ENCODE results near the gene ZNF239. TPM values are rescaled to one million over a fixed set of nuclear protein-coding genes. Genes with fewer than 3 reads are reported as not detected.

Gene ZNF239
- total RNA-seq, 1 donor, result 4.7 TPM

GRCh38 chr10:43576062-43576461, 1.6 kb upstream of the ZNF239 start:
- TF ChIP-seq, protein P1, sequence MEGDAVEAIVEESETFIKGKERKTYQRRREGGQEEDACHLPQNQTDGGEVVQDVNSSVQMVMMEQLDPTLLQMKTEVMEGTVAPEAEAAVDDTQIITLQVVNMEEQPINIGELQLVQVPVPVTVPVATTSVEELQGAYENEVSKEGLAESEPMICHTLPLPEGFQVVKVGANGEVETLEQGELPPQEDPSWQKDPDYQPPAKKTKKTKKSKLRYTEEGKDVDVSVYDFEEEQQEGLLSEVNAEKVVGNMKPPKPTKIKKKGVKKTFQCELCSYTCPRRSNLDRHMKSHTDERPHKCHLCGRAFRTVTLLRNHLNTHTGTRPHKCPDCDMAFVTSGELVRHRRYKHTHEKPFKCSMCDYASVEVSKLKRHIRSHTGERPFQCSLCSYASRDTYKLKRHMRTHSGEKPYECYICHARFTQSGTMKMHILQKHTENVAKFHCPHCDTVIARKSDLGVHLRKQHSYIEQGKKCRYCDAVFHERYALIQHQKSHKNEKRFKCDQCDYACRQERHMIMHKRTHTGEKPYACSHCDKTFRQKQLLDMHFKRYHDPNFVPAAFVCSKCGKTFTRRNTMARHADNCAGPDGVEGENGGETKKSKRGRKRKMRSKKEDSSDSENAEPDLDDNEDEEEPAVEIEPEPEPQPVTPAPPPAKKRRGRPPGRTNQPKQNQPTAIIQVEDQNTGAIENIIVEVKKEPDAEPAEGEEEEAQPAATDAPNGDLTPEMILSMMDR (IDR thresholded peaks at IDR 0.05; ENCODE audit: extremely low read depth, low read depth, low read length), result no peak
- no peaks in the 10 kb centered on the region for H3K27me3 ChIP-seq (ENCODE audit: insufficient read depth, low read length)
- no peak overlapping the region for H3K27ac ChIP-seq (ENCODE audit: low read depth, low read length)
- H2AFZ ChIP-seq (ENCODE audit: low read length), result no peak overlapping the region
- no peak for DNase-seq (ENCODE audit: insufficient read length, low spot score, missing footprints)
- no peaks in the 10 kb centered on the region for H3K79me2 ChIP-seq (ENCODE audit: insufficient read depth, low read length)
- H3K4me2 ChIP-seq (ENCODE audit: insufficient read depth, low read length), result no peak overlapping the region
- H3K4me1 ChIP-seq (ENCODE audit: insufficient read depth, low read length), result peaks cover 13% of the 10 kb centered on the region
- H4K20me1 ChIP-seq (ENCODE audit: insufficient read depth, low read length), result no peaks in the 10 kb centered on the region
- no peak overlapping the region for H3K4me3 ChIP-seq (ENCODE audit: insufficient read depth, low read length)
- no peaks in the 10 kb centered on the region for H3K9me3 ChIP-seq (ENCODE audit: low read depth, low read length)
- no peaks in the 10 kb centered on the region for H3K36me3 ChIP-seq (ENCODE audit: insufficient read depth, low read length)

GRCh38 chr10:43574906-43575305, 490 bp upstream of the ZNF239 start:
- Histone ChIP-seq H2AFZ (ENCODE audit: low read length) (peak overlapping the region; percentile 85), H3K4me3 (ENCODE audit: insufficient read depth, low read length) (peak overlapping the region; percentile 79), H4K20me1 (ENCODE audit: insufficient read depth, low read length) (no peaks in the 10 kb centered on the region), H3K4me2 (ENCODE audit: insufficient read depth, low read length) (peak overlapping the region; percentile 89), H3K4me1 (ENCODE audit: insufficient read depth, low read length) (peaks cover 13% of the 10 kb centered on the region), H3K27me3 (ENCODE audit: insufficient read depth, low read length) (no peaks in the 10 kb centered on the region), H3K9me3 (ENCODE audit: low read depth, low read length) (no peaks in the 10 kb centered on the region), H3K36me3 (ENCODE audit: insufficient read depth, low read length) (peaks cover under 1% of the 10 kb centered on the region), H3K27ac (ENCODE audit: low read depth, low read length) (no peak overlapping the region), H3K79me2 (ENCODE audit: insufficient read depth, low read length) (no peaks in the 10 kb centered on the region)
- DNase-seq (ENCODE audit: insufficient read length, low spot score, missing footprints), result no peak
- TF ChIP-seq, protein P1 (IDR thresholded peaks at IDR 0.05; ENCODE audit: extremely low read depth, low read depth, low read length), result no peak

- Histone ChIP-seq H3K4me3 (ENCODE audit: insufficient read depth, low read length) (peak overlapping the region; percentile 79), H2AFZ (ENCODE audit: low read length) (peak overlapping the region; percentile 85), H3K27me3 (ENCODE audit: insufficient read depth, low read length) (no peaks in the 10 kb centered on the region), H4K20me1 (ENCODE audit: insufficient read depth, low read length) (no peaks in the 10 kb centered on the region), H3K36me3 (ENCODE audit: insufficient read depth, low read length) (peaks cover 8% of the 10 kb centered on the region), H3K4me1 (ENCODE audit: insufficient read depth, low read length) (peaks cover 13% of the 10 kb centered on the region), H3K9me3 (ENCODE audit: low read depth, low read length) (no peaks in the 10 kb centered on the region), H3K79me2 (ENCODE audit: insufficient read depth, low read length) (no peaks in the 10 kb centered on the region), H3K27ac (ENCODE audit: low read depth, low read length) (peak overlapping the region; percentile 3), H3K4me2 (ENCODE audit: insufficient read depth, low read length) (peak overlapping the region; percentile 89)
- no peak for DNase-seq (ENCODE audit: insufficient read length, low spot score, missing footprints)
- TF ChIP-seq, protein P1 (IDR thresholded peaks at IDR 0.05; ENCODE audit: extremely low read depth, low read depth, low read length), result no peak
Observed at GRCh38 chr10:43573250-43574000, 991 bp downstream of the ZNF239 start.

- no peaks in the 10 kb centered on the region for H4K20me1 ChIP-seq (ENCODE audit: insufficient read depth, low read length)
- no peaks in the 10 kb centered on the region for H3K27me3 ChIP-seq (ENCODE audit: insufficient read depth, low read length)
- no peak overlapping the region for H3K4me3 ChIP-seq (ENCODE audit: insufficient read depth, low read length)
- DNase-seq (ENCODE audit: insufficient read length, low spot score, missing footprints), result no peak
- H3K79me2 ChIP-seq (ENCODE audit: insufficient read depth, low read length), result no peaks in the 10 kb centered on the region
- H3K9me3 ChIP-seq (ENCODE audit: low read depth, low read length), result no peaks in the 10 kb centered on the region
- H3K4me2 ChIP-seq (ENCODE audit: insufficient read depth, low read length), result no peak overlapping the region
- peaks cover 8% of the 10 kb centered on the region for H3K36me3 ChIP-seq (ENCODE audit: insufficient read depth, low read length)
- no peak overlapping the region for H3K27ac ChIP-seq (ENCODE audit: low read depth, low read length)
- peaks cover 13% of the 10 kb centered on the region for H3K4me1 ChIP-seq (ENCODE audit: insufficient read depth, low read length)
- H2AFZ ChIP-seq (ENCODE audit: low read length), result no peak overlapping the region
- TF ChIP-seq, protein P1 (IDR thresholded peaks at IDR 0.05; ENCODE audit: extremely low read depth, low read depth, low read length), result no peak
Observed at GRCh38 chr10:43570971-43571370, 3.4 kb downstream of the ZNF239 start.

Measured in osteoblast (primary cell).